Esophagus muscularis mucosa (tissue), 4 donors: ENCODE results near the gene TP73. TPM values are rescaled to one million over a fixed set of nuclear protein-coding genes. Genes with fewer than 3 reads are reported as not detected.
"Not testable (repeated sequence)": the region's sequence is repeated elsewhere in the genome, so short reads cannot be mapped to it uniquely, and the experiment has no call there.

Source experiments
- DNase-seq: peaks from one replicate; pipeline ENCODE4 v3.0.0-alpha.2; 2017; ENCODE audit errors: extremely low spot score
- H3K27ac ChIP-seq, 4 donors: fragments of 200-600 bp; sonication (generic); replicated peaks in 1 of 4; 1 replicate in 3 of 4; 2 replicates in 1 of 4; pipeline ENCODE4 v1.5.1; 2016 to 2019; ENCODE audit warnings: mild to moderate bottlenecking in 1 of 4
- H3K27me3 ChIP-seq, 4 donors: fragments of 200-600 bp; sonication (generic); one replicate each; pipeline versions ENCODE4 v1.5.1 to v1.6.0; 2016 to 2019
- H3K36me3 ChIP-seq, 4 donors: fragments of 200-600 bp; sonication (generic); one replicate each; pipeline ENCODE4 v1.5.1; 2016 to 2019
- H3K4me1 ChIP-seq, 4 donors: fragments of 200-600 bp; sonication (generic); one replicate each; pipeline ENCODE4 v1.5.1; 2016 to 2019
- H3K4me3 ChIP-seq, 4 donors: fragments of 200-600 bp; sonication (generic); 1 replicate in 2 of 4; 2 replicates in 2 of 4; pipeline ENCODE4 v1.5.1; 2016 to 2019; ENCODE audit warnings: mild to moderate bottlenecking in 4 of 4, moderate library complexity in 1 of 4
- H3K9me3 ChIP-seq, 4 donors: fragments of 200-600 bp; sonication (generic); 1 replicate in 3 of 4; 2 replicates in 1 of 4; pipeline ENCODE4 v1.5.1; 2016 to 2019
- CTCF ChIP-seq, 3 experiments: fragments of 200-600 bp in 2 of 3; fragments of 450-650 bp in 1 of 3; sonication (generic) in 2 of 3; IDR thresholded peaks; one replicate each; pipeline ENCODE4 v1.5.1; 2017 to 2019; ENCODE audit warnings: antibody characterized with exemption in 3 of 3, mild to moderate bottlenecking in 2 of 3, moderate library complexity in 1 of 3
- EP300 ChIP-seq: sonication (generic); formaldehyde crosslinking; IDR thresholded peaks from one replicate; pipeline ENCODE4 v1.6.1; 2017; ENCODE audit warnings: antibody characterized with exemption
- POLR2A ChIP-seq: fragments of 450-650 bp; IDR thresholded peaks from one replicate; pipeline ENCODE4 v1.6.1; 2017; ENCODE audit warnings: antibody characterized with exemption, moderate library complexity, mild to moderate bottlenecking, low read depth
- POLR2AphosphoS5 ChIP-seq, 2 donors: sonication (generic); formaldehyde crosslinking; IDR thresholded peaks; one replicate each; pipeline ENCODE4 v1.6.1; 2017; ENCODE audit warnings: antibody characterized with exemption in 2 of 2
- WGBS: methylation state at CpG from one replicate; pipeline ENCODE4 v1.1.5; 2018; 5-methylcytosine and 5-hydroxymethylcytosine counted together
- intact Hi-C: fragments of 100-400 bp; cut with DNase I; formaldehyde crosslinking; loops from one replicate; pipeline ENCODE4 v1.15.1; 2023
- total RNA-seq, 4 donors: library from RNA; depleted of rRNA; stranded (reverse); fragments of >200 nt; gene quantifications; one replicate each; pipeline versions ENCODE4 v1.1.0 to v1.2.1, GENCODE V29; 2016

Gene TP73
- total RNA-seq, 4 donors from 2014 or later: not detected

- DNase-seq: no peak
- Histone ChIP-seq H3K36me3 (no peaks in the 10 kb centered on the region), H3K4me3 (no peak overlapping the region), H3K27me3 (peaks cover 0 to 17% (median 0%) of the 10 kb centered on the region in 4 donors), H3K4me1 (peaks cover 7 to 32% (median 28%) of the 10 kb centered on the region in 4 donors), H3K9me3 (no peaks in the 10 kb centered on the region), H3K27ac (no peak overlapping the region)
- WGBS: 78% methylated on average over 6 of the region's 9 CpGs
- TF ChIP-seq POLR2A: no peak
- no peak for TF ChIP-seq EP300
- no peak for TF ChIP-seq CTCF (IDR thresholded peaks at IDR 0.05)
- TF ChIP-seq POLR2AphosphoS5 (IDR thresholded peaks at IDR 0.05): no peak
- intact Hi-C loops: loop anchor here (5.0 kb wide), 1 partner anchor 51 kb away; no protein-coding TSS in a partner anchor
Observed at GRCh38 chr1:3618531-3618880, 33.8 kb upstream of the TP73 start.

- WGBS: 27% methylated on average over 12 of the region's 21 CpGs
- intact Hi-C loops: loop anchor here (5.0 kb wide), 1 partner anchor 52 kb away; no protein-coding TSS in a partner anchor
- TF ChIP-seq POLR2AphosphoS5 (IDR thresholded peaks at IDR 0.05) (no peak), CTCF (IDR thresholded peaks at IDR 0.05) (peak; percentile 80 to 88 (median 86)), EP300 (no peak), POLR2A (no peak)
- Histone ChIP-seq H3K27ac (no peak overlapping the region), H3K4me3 (no peak overlapping the region), H3K9me3 (no peaks in the 10 kb centered on the region), H3K27me3 (peaks cover 0 to 12% (median 0%) of the 10 kb centered on the region in 4 donors), H3K4me1 (peaks cover 13 to 38% (median 34%) of the 10 kb centered on the region in 4 donors), H3K36me3 (no peaks in the 10 kb centered on the region)
- peak; percentile 95 for DNase-seq
Observed at GRCh38 chr1:3618881-3619671, 33.2 kb upstream of the TP73 start.

GRCh38 chr1:3620708-3621107, 31.6 kb upstream of the TP73 start:
- Histone ChIP-seq H3K27ac (no peak overlapping the region), H3K9me3 (no peaks in the 10 kb centered on the region), H3K4me3 (no peak overlapping the region), H3K27me3 (peaks cover 0 to 6% (median 0%) of the 10 kb centered on the region in 4 donors), H3K4me1 (peaks cover 17 to 45% (median 40%) of the 10 kb centered on the region in 4 donors), H3K36me3 (no peaks in the 10 kb centered on the region)
- intact Hi-C loops: loop anchor here (2.0 kb wide), 1 partner anchor 130 kb away; no protein-coding TSS in a partner anchor
- no peak for TF ChIP-seq POLR2A
- no peak for TF ChIP-seq EP300
- no peak for TF ChIP-seq CTCF (IDR thresholded peaks at IDR 0.05)
- no peak for TF ChIP-seq POLR2AphosphoS5 (IDR thresholded peaks at IDR 0.05)
- 85% methylated on average over 12 of the region's 12 CpGs for WGBS
- no peak for DNase-seq

GRCh38 chr1:3621151-3621671, 31.1 kb upstream of the TP73 start:
- not testable (repeated sequence) for H3K4me3 ChIP-seq, H3K27me3 ChIP-seq, DNase-seq, H3K9me3 ChIP-seq, H3K36me3 ChIP-seq, H3K27ac ChIP-seq
- intact Hi-C loops: loop anchor here (2.0 kb wide), 1 partner anchor 130 kb away; no protein-coding TSS in a partner anchor
- H3K4me1 ChIP-seq: peaks cover 22 to 50% (median 45%) of the 10 kb centered on the region in 4 donors
- 22% methylated on average over 15 of the region's 15 CpGs for WGBS
- peak; percentile 49 to 73 (median 68) for TF ChIP-seq CTCF (IDR thresholded peaks at IDR 0.05)

- peaks cover 24 to 54% (median 49%) of the 10 kb centered on the region in 4 donors for H3K4me1 ChIP-seq
- H3K27me3 ChIP-seq, H3K4me3 ChIP-seq, H3K36me3 ChIP-seq, DNase-seq, intact Hi-C loops, H3K9me3 ChIP-seq, H3K27ac ChIP-seq: not testable (repeated sequence)
- WGBS: 87% methylated on average over 9 of the region's 9 CpGs
Observed at GRCh38 chr1:3622102-3622501, 30.2 kb upstream of the TP73 start.
